Skin of body (tissue), 2 donors: Measurements from ENCODE around the gene ATP5MC2. TPM values are rescaled to one million over a fixed set of nuclear protein-coding genes. Genes with fewer than 3 reads are reported as not detected.
"Not testable (repeated sequence)": the region's sequence is repeated elsewhere in the genome, so short reads cannot be mapped to it uniquely, and the experiment has no call there.

Experiments
- DNase-seq: peaks from one replicate; lab custom pipeline; 2025; lab: John Stamatoyannopoulos, UW
- total RNA-seq: library from RNA; depleted of rRNA; stranded (reverse); fragments of >200 nt; gene quantifications from one replicate; pipeline ENCODE4 v1.2.3, GENCODE V29; 2014

Gene ATP5MC2
- total RNA-seq, 1 donor from 2014 or later, result 115 TPM

DNA sequence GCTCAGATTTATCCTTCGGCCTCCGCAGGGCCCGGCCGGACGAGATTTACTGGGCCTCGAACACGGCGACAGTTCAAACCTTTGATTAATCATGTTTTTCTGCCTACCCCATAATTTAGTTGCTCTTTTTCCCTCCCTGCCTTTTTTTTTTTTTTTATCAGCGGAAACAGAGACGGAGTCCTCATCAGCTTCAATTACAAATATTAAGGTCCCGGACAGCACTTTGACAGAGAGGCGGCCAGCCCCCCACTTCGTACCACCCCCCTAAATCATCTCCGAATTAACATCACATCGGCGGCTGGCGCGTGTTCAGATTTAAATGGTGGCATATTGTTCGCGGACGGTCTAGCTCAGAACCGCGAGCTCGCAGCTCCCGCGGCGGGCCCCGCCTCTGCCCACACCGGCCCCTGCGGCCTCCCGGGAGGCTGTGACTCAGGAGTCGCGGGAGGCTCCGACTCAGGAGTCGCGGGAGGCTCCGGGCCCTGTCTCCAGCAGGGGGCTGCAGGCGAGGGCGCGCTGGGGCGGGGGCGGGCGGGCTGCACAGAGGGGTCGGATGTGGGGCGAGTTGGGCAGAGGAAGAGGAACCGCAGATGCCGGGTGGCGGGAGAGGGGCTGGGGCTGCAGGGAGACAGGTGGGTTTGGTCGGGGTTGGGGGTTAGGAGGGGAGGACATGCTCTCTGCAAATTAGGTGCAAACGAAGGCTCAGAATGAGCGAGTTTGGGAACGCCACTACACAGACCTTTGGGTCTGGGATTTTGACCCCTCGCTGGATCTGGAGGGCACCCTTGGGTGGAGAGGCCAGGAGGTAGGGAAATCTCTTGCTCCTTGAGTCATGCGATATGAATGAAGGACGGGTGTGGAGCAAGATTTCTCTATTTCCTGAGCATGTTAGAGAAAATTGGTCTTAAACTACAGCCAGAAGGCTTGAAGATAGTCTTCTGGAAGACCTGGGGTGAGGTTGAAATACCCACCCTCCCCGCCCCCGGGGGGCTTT, 19.6 kb upstream of the ATP5MC2 start:
- no peak for DNase-seq

DNA sequence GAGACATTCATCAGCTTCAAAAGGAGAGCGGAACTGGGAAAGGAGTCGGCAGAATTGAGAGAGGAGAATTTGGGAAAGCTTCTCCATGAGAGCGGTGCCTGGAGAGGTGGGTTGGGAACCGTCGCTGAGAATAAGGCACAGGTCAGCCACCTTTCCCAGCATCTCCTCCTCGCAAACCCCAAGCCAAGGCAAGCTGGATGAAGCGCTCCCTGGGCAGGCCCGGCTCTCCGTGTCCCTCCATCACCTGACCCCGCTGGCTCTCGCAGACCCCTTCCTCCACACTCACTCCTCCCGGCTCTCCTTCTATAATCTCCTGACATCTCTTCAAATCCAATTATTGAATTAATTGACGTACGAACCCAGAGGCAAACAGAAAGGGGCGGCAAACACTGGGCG, 18.9 kb upstream of the ATP5MC2 start:
- no peak for DNase-seq

DNA sequence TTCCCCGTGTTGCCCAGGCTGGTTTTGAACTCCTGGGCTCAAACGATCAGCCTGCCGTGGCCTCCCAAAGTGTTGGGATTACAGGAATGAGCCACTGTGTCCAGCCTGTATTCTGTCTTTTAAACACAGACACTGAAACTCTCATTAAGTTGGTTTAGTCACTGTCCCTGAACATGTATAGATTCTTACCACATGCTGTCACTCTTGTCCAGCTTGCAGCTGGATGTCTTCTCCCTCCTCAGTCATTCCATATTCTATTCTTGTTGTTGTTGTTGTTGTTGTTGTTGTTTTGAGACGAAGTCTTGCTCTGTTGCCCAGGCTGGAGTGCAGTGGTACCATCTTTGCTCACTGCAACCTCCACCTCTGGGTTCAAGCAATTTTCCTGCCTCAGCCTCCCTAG, 12.3 kb upstream of the ATP5MC2 start:
- no peak for DNase-seq

DNA sequence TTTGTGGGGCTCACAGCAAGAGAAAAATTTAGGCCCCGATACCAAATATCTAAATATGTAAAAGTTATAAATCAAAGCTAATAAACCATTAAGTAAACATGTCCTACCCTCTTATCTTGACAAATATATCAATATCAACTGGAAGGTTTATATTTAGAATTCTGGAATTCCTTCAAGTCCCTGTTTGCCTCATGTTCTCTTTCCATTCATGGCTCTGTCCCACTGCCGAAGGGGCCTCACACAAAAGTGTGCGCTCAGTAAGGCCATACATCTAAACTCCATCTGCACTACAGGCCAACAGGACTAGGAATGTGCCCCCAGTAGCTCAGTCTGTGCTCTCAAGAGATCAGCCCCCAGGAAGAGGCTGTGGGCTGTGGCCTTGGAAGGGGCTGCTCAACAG, 10.6 kb upstream of the ATP5MC2 start:
- DNase-seq, result no peak

DNA sequence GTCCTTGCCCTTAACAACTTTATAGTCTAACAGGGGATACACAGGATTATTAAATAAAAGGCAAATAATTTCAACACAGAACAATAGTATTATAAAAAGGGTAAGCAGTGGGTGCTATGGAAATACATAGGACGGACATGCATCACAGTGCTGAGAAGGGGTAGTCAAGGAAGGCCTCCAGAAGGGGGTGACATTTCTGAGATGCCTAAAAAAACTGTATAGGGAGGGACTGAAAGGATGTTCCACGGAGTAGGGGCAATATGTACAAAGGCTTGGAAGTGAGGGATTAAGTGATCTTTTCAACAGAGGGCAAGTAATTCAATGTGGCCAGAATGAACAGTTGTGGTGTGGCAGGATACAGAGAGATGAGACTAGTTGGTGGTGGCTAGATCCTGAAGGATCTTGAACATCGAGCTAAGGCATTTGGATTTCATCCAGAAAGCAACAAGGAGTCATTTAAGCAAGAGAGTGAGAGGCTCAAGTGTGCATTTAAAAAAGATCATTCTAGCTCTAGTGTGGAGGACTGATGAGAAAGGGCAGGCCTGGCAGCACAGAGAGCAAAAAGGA, 8.9 kb upstream of the ATP5MC2 start:
- DNase-seq, result no peak

DNA sequence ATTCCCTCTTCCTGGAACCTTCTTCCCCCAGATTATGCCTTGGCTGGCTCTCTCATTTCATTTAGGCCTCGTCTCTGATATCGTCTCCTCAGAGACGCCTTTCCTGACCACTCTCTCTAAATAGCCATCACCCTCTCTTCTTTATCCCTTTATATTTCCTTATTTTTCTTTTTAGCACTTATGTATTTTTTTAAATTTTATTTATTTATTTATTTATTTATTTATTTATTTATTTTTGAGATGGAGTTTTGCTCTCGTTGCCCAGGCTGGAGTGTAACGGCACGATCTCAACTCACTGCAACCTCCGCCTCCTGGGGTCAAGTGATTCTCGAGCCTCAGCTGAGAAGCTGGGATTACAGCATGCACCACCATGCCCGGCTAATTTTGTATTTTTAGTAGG, 8.1 kb upstream of the ATP5MC2 start:
- DNase-seq, result no peak

DNA sequence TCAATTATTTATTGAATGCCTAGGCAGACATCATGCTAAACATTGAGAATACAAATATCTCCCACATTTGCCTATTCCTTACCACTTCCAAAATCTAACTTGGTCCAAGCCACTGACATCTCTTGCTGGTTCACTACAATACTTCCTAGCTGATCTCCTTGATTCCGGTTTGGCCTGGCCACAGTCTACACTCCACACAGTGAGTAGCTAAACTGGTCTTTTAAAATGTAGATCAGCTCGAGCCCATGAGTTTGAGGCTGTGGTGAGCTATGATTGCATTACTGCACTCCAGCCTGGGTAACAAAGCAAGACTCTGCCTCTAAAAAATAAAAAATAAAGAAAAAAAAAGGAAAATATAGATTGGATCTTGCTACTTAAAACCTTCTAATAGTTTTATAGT, 7.6 kb upstream of the ATP5MC2 start:
- DNase-seq, result no peak

DNA sequence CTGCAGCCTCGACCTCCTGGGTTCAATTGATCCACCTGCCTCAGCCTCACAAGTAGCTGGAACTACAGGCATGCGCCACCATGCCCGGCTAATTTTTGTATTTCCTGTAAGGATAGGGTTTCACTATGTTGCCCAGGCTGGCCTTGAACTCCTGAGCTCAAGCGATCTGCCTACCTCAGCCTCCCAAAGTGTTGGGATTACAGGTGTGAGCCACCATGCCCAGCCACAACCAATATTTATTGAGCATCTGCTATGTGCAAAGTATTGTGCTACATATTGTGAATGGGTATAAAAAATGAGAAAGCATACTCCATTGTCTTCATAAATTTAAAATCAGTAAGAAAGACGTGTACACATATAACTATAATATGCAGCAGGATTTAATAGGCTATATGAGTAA, 4.2 kb upstream of the ATP5MC2 start:
- DNase-seq, result not testable (repeated sequence)

DNA sequence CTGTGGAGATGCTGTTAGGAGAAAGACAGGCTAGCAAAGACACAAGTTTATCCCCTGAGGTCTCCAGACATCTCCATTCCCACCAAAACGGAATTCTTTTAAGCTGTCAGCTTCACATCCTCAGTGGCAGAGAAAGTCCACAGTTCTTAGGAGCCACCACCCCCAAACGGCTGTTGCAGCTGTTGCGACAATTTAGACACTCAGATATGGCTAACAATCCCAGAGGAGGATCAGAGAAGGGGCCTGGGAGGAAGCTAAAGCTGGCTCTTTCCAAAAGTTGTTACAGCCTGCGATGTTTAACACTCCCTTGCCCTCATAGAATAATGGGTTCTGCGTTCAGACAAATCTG, 1.9 kb upstream of the ATP5MC2 start:
- peak; percentile 68 for DNase-seq

DNA sequence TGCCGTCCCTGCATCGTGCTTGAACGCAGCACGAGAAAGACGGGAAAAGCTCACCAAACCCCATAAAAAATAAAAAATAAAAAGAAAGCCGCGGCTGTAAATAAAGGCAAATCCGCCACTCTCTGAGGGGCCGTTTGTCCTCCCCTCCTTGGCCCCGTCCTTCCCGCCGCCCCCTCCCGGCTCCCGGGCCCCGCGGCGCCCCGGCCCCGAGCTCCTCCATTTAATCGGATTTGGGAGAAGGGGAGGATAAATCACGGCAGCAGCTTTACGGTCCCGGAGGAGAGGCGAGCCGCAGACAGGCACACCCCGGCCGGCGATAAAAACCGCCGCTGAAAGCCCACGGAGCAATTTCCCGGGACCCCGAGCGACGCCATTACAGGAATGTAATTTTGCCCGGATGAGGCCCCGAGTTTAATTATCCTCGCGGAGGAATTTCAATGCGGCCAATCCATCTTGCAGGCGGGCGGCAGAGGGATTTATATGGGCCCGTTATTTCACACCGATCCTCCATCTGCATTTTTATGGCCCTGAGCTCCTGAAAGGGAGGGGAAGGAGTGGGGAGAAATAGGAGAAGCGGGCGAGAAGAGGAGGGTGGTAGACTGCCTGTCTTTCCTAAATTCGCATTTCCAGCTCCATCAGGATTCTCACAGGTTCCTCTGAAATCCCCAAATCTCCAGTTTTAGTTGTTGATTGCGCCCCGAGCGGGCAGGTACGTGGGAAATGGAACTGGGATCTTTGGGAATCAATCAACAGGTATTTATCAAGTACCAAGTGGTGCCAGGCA, 1.3 kb upstream of the ATP5MC2 start:
- DNase-seq, result peak; percentile 43

DNA sequence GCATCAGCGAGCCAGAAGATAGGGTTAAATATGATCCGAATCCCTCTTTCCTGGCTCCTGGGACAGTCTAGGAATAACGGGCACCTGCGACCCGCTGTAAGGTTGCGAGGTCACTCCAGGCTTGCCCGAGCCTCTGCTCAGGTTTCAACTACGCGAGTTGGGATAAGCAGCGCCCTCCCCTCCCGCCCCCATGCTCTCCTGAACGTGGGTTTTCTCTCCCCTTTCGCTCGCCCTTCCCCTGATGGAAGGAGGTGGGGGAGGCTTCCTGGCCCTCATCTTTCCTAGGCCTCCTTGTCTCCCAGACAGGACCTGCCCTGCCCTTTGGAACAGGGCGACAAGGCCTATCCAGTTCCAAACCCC, 753 bp upstream of the ATP5MC2 start:
- DNase-seq, result peak; percentile 81

DNA sequence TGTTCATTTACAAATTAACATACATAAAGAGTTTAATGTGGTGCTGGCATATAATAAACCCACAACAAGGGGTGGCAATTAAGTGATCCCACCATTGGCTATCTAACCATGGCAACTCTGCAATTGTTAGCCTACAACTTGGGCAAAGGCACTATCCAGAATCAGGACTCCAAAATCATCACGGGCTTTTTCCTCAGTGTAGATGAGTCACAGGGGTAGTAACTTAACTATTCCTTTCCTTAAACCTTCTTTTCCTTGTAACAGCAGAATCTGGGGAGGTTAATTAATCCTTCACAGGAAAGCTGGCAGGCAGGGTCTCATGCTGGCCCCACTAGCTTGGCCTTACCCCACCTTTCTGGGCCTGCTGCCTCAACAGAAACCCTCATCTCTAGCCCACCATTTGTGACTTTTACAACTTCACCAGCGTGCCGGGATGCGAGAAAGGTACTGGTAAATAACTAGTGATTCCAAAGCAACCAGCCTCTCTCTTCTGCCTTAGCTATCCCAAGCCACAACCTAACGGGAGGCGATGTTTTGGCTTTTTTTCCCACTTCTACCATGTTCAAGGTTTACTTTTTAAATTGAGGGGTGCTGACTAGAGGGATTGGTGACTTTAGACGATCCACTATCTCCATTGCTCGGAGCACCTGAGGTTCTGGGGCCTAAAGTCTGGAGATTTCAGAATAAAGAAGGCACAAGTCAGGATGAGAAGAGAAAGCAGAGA, 744 bp downstream of the ATP5MC2 start:
- DNase-seq, result no peak

DNA sequence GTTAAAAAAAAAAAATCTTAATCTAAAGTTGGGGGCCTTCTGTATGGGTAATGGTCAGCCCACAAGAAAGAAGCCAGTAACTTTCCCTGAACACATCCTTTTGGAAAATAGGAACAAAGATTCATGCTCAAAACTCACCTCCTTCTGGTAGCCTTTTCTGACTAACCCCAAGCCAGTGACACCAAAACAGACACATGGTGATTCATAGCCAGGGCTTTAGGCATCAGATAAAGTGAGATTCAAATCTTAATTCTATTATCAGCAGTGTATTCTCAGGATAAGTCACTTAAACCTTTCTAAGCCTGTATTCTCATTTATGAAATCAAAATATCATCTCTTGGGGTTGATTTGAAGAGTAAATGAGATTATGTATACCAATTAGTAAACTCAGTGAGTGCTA, 4.9 kb downstream of the ATP5MC2 start:
- DNase-seq, result no peak

DNA sequence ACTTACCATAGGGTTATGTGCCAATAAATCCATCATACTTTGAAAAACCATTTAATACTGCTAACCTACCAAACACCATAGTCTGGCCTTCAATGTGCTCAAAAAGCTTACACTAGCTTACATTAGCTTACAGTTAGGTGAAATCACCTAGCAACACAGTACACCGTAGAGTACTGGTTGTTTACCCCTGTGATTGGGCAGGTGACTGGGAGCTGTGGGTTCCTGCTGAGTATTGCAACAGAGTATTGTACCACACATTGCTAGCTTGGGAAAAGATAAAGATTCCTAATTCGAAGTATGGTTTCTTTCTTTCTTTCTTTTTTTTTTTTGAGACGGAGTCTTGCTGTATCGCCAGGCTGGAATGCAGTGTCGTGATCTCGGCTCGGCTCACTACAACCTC, 5.6 kb downstream of the ATP5MC2 start:
- DNase-seq, result no peak

DNA sequence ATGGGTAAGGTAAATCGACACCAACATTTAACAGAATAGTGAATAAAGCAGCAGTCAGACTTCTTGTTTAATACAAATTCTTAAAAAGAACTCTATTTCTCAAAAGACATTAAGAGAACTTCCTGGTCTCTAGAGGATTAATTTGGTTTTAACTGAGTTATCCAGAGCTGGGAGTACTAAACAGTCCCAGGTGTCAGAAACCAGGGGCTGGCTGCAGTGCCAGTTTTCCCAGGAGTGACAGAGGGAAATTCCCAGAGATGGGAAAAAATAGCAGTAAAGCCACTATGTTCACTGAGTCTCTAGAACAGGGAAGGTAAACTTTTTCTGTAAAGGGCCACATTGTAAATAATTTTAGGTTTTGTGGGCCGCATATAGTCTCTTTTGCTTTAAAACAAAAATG, 8.8 kb downstream of the ATP5MC2 start:
- DNase-seq, result no peak

DNA sequence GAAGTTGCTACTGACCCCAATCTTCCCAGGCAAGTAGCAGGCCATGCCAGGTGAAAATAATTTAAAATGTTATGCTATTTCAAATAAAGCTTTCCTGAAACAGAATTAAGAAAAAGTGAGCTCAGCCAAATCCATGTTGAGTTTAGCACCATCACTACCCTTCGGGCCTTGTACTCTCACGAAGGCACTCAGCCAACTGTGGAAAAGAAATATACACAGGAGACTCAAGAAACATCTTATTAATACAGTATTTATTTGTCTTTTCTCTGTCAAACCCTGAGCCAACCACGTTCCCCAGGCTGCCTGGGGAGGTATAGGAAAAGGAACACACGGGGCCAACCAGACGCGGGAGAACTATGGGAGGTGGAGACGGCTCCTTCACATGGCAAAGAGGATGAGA, 10.9 kb downstream of the ATP5MC2 start:
- no peak for DNase-seq

DNA sequence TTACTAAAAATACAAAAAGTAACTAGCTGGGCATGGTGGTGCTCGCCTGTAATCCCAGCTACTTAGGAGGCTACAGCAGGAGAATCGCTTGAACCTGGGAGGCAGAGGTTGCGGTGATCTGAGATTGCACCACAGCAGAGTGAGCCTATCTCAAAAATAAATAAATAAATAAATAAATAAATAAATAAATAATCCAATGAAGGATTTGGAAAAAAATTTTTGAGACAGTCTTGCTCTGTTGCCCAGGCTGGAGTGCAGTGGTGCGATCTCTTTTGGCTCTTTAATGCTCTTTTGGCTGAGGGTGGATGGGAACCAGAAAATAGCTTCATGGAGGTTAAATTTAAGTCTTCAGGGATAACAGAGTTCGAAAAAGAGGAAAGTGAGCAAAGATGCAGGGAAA, 11.7 kb downstream of the ATP5MC2 start:
- no peak for DNase-seq

DNA sequence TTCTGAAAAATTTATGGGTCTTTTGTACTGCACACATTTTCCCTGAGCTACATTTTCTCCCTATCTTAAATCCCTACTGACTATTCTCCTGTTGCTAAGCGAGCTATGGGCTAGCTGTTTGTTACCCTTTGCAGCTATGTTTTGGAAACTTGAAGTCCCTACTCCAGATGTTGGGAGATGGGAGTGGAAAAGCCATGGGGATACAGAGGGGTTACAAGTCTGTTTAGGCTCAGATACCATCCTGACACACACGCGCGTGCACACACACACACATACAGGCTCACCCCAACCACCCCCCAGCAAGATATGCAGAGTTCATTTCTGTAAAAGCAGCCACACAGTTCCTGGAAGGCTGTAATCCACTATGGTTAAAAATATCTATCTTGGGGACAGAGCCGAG, 15.8 kb downstream of the ATP5MC2 start:
- DNase-seq, result no peak

DNA sequence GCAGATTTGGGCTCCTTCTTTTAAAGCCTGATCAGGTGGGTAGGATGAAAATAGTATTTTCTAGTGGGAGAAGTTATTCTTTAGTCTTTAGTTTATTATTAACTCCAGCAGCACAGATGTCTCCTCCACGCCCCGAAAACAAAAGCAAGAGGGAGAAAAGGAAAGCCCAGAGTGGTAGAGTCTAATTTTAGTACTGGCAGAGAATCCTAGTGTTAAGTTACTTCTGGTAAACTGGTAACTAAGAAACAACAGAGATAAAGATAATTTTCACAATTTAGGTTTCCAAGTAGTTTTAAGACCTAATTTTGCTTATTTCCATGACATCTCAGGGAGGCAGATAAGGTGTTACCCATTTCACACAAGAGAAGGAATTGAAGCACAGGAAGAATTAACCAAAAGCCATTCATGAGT, 16.3 kb downstream of the ATP5MC2 start:
- DNase-seq, result no peak

DNA sequence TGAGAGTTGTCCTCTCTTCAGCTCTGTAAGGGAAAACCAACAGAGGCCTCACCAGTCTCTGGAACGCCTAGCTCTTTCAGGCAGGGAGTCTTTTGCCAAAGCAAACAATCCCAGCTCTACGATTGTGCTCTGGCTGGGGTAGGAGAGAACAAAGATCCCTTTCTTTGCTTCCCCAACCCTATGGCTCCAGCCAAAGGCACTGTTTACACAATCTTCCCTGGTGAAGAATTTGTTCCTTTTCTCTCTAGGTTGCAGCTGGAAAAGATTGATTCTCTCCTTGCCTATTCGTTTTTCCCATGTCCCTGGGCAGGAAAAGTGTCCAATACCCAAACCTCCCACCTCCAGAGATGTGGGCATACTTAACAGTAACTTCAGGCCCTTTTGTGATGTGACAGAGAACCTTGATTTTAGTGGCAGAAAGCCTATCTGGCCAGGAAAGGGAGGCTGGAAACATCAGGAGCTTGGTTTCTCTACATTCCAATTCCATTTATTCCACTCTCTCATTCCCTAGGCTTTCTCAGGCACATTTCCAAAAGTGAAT, 16.8 kb downstream of the ATP5MC2 start:
- peak; percentile 56 for DNase-seq

DNA sequence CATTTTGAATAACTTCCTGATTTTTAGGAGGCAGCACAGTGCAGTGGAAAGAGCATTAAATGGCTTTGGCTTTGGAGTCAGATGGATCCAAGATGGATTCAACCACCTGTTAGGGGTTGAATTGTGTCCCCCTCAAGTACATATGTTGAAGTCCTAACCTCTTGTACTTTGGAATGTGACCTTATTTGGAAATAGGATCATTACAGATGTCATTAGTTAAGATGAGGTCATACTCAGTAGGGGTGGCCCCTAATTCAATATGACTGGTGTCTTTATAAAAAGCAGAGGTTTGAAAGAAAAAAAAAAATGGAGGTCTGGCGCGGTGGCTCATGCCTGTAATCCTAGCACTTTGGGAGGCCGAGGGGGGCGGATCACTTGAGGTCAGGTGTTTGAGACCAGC, 18.8 kb downstream of the ATP5MC2 start:
- no peak for DNase-seq
